Stimulated activated CD8-positive, alpha-beta memory T cell treated with anti-CD3 and anti-CD28 coated beads, Interleukin-7, amount 100 ng/mL, for 1 hour (primary cell): ENCODE data around the gene NPEPL1.

Source experiments
- DNase-seq, 2 donors: peaks; one replicate each; pipeline ENCODE4 v3.0.0-alpha.2; 2020; ENCODE audit warnings: low read depth in 2 of 2

NPEPL1 gene

GRCh38 chr20:58682656-58683531 is 9.7 kb upstream of the NPEPL1 start:
- no peak for DNase-seq

DNA sequence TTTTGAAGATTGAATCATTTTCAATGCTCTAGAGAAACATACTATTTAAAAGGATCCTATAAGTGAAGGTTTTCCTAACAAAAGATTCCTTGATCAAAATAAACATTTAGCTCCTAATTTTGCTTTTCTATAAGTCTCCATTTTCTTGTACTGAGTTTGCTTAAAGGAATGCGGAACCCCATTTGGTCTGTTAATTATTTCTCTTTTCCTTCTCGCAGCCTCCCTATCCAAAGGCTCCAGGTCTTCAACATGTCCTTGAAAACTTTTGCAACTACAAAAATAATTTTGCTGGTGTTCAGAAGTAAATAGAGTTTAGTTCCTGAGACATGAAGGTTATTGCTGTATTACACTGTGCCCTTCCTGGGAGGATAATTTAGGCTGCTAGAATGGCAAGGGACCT is 8.3 kb upstream of the NPEPL1 start:
- no peak for DNase-seq

DNA sequence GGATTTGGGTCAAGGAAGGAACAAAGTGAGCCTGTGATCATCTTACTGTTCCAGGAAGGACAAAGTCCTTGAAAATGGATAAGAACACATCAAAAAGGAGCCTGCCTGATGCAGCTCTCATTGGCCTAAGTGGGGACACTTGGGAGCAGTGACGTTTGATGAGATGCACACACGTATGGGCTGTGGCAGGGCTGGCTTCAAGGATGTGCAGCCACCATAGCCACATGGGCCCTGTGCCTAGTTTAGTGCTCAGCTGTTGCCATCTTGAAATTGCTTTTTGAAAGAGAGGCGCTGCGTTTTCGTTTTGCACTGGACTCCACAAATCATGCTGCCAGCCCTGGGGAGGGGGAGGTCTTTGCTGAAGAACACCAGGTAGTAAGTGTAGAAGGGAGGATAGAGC is 6.6 kb upstream of the NPEPL1 start:
- no peak for DNase-seq

DNA sequence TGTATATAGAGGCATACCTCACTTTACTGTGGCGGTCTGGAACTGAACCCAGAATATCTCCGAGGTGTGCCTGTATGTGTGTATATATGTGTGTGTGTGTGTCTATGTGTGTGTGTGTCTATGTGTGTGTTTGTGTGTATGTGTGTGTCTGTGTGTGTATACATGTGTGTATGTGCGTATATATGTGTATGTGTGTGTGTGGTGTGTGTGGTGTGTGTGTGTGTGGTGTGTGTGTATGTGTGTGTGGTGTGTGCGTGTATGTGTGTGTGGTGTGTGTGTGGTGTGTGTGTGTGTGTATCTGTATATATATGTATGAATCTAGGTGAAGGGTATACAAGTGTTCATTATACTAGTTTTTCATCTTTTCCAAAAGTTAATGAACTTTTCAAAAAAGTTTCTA is 4.2 kb upstream of the NPEPL1 start:
- DNase-seq, result no peak

DNA sequence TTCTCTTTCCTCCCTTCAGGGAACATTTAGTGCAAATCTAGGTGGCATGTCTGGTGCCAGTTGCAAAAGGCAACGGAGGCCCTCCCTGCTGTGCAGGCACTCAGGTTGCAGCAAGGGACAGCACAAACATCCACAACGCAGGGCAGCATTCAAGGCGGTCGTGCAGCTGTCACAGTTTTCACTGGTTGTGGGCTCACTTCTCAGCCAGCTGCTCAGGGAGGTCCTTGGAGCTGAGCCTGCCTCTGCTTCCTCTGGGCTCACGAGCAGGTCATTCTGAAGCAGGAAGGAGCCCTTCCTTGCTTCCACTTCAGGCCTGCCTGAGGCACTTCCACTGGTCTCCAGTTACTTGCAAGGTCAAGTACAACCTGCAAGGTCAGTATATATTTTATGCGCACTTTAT is 3.8 kb upstream of the NPEPL1 start:
- DNase-seq, result no peak

- no peak for DNase-seq
These were observed 2.0 kb upstream of the NPEPL1 start for GRCh38 chr20:58690396-58691135.

- DNase-seq, result no peak
These were observed 624 bp upstream of the NPEPL1 start for GRCh38 chr20:58691773-58692578.

DNA sequence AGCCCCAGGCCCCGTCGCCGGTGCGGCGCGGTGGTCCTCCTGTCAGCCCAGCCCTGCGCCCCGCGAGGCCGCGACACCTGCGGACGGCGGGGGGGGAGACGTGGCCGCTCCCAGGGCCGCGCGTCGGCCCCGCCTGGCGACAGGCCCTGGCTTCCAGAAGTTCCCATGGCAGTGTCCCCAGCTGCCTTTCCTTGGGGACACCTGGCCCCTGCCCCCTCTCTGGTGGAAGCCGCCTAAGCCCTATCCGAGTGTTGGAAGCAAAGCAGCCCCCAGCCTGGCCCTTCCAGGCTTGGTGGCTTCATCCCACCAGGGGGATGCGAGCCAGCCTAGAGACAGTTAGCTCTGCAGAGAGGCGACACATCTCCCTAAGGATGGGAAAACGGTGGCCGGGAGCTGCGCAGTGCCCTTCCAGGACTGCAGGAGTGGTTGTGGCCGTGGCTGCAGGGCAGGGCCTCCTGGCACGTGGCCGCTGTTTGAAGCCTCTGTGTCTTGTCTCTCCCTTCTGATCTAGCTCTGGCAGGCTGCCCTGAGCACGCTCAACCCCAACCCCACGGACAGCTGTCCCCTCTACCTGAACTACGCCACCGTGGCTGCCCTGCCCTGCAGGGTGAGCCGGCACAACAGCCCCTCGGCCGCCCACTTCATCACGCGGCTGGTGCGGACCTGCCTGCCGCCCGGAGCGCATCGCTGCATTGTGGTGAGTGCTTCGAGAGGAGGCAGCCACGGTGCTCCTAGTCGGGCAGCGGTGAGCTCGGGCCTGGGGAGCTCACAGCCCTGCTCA is 816 bp downstream of the NPEPL1 start:
- no peak for DNase-seq

GRCh38 chr20:58694241-58695083 is 1.9 kb downstream of the NPEPL1 start:
- no peak for DNase-seq

DNA sequence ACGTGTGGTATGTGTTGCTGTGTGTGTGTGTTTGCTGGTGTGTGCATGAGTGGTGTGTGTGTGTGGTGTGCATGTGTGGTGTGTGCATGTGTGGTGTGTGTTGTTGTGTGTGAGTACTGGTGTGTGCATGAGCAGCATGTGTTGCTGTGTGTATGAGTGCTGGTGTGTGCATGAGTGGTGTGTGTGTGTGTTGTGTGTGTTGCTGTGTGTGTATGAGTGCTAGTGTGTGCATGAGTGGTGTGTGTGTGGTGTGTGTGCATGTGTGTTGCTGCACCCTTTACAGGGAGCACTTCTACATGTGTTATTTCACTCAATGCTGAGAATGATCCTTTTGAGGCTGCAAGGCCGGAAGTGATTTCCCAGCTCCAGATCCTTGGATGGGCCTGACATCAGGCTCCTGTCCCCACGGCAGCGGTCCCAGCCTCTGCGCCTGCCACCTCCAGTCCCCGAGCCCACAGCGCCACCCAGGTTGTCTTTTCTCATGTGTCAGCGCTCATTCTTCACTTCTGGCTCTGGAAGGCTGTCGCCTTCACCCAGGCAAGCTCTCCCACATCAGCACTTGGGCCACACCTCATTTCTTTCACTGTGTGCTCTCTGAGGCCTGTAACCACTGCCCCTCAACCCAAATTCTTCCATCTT is 2.6 kb downstream of the NPEPL1 start:
- no peak for DNase-seq

- no peak for DNase-seq
These were observed 3.3 kb downstream of the NPEPL1 start for GRCh38 chr20:58695895-58696375.

GRCh38 chr20:58696411-58696961 is 3.9 kb downstream of the NPEPL1 start:
- DNase-seq, result no peak

DNA sequence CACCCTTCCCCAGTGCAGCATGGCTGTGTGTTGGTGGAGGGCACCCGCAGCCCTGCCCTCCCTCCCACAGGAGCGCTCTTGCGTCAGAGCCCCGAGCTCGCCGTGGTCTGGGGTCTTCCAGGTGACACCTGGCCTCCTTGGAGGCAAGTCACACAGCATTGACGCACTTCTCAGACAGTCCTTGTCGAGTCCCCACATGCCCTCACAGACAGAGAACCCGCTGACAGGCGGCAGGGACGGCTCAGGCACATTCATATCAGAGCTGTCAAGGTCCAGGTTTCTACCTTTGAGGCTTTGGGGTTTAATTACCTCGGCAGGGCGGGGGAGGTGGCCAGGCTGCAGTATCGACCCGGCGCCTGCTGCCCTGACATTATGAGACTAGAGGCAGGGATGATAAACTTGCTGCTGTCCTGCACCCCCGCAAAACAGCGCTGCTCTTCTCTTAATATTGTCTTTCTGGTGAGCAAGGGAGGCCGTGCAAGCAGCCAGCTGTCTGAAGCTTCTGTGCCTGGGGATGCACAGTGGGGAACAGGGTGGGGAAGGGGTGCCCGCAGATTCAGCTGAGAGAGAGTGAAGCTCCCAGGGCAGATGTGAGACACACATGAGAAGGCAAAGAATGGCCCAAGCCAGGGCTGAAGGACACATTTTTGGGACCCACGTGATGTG is 4.7 kb downstream of the NPEPL1 start:
- DNase-seq, result no peak

DNA sequence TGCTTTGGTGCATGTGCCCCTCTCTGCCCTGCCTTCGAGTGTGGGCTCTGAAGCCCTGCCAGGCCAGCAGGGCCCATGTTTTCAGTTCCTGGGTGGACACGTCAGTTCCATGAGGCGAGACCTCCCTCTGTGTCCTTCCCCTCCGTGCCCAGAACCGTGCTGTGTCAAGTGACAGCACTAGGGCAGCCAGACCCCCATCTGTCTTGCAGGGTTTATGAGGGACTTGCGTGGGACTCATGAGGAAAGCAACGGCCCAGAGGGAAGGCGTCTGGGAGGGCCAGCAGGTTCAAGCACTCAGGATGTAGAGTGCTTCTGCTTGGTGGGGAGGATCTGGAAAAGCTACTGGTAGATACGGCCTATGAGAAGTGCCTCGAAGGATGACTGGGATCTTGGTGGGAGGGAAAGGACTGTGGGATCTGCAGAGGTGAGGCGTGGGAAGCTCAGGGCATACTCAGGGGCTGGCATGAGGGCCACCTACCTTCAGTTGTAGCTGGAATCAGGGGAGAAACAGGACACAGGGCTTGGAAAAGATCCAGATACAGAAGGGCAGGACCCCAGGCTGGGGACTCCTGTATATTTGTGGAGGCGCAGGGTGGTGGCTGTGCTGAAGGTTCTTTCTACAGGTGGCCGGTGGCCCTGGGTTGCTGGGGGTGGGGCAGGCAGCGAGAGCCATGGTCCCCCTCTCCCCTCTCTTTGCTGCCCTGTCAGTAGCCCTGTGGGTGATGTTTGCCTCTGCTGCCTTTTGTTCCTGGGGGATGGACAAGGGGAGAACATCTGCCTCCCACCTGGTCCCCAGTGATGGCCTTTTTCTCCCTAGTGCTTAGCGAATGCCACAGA is 5.5 kb downstream of the NPEPL1 start:
- no peak for DNase-seq

GRCh38 chr20:58698741-58699622 is 6.4 kb downstream of the NPEPL1 start:
- no peak for DNase-seq

- DNase-seq, result no peak
These were observed 7.1 kb downstream of the NPEPL1 start for GRCh38 chr20:58699623-58700107.
